Endothelial cell of umbilical vein (primary cell): ENCODE results near the gene PDGFRA.

Experiments used
- CTCF ChIP-seq, 2 donors: IDR thresholded peaks; 1 replicate in 1 of 2; 2 replicates in 1 of 2; pipeline ENCODE4 v1.5.1; 2011; ENCODE audit warnings: low read length in 2 of 2, mild to moderate bottlenecking in 2 of 2, moderate library complexity in 2 of 2, control low read depth in 1 of 2, inconsistent platforms in 1 of 2, low read depth in 1 of 2; ENCODE audit not compliant: insufficient read depth in 1 of 2; ENCODE audit errors: extremely low read depth in 1 of 2
- GATA2 ChIP-seq: IDR thresholded peaks from 2 replicates; pipeline ENCODE4 v1.7.0; 2011; ENCODE audit warnings: low read depth, mild to moderate bottlenecking, moderate library complexity, mixed read lengths, low read length; ENCODE audit not compliant: insufficient read length, insufficient read depth
- JUN ChIP-seq: IDR thresholded peaks from 2 replicates; pipeline ENCODE4 v1.6.1; 2011; ENCODE audit warnings: borderline replicate concordance, low read depth; ENCODE audit not compliant: insufficient read length, insufficient read depth
- POLR2A ChIP-seq: IDR thresholded peaks from 2 replicates; pipeline ENCODE4 v1.6.1; 2012; ENCODE audit warnings: low read depth, mild to moderate bottlenecking, control low read depth, low read length
- POLR2AphosphoS5 ChIP-seq: IDR thresholded peaks from 2 replicates; pipeline ENCODE4 v1.6.1; 2012; ENCODE audit warnings: low read depth, mild to moderate bottlenecking, control low read depth, low read length, moderate library complexity; ENCODE audit not compliant: insufficient read depth

- TF ChIP-seq POLR2A (no peak), CTCF (IDR thresholded peaks at IDR 0.05; ENCODE audit: extremely low read depth in 1 of 2, insufficient read depth in 1 of 2, low read depth in 1 of 2, low read length in 2 of 2) (no peak), POLR2AphosphoS5 (no peak), GATA2 (no peak), JUN (no peak)
Observed at GRCh38 chr4:54268151-54268550, 39.1 kb downstream of the PDGFRA start.
